Nephron progenitor cell (in vitro differentiated cells): ENCODE results near the gene ACKR2.

Source experiments
- DNase-seq: peaks from one replicate; pipeline ENCODE4 v3.0.0; 2021
- H3K27ac Mint-ChIP-seq: 2 replicates; pipeline ENCODE4 v1.8.0; 2021; ENCODE audit warnings: mild to moderate bottlenecking, moderate library complexity, mixed read lengths
- H3K27me3 Mint-ChIP-seq: 2 replicates; pipeline ENCODE4 v1.8.0; 2021; ENCODE audit warnings: mild to moderate bottlenecking, low read depth, mixed read lengths; ENCODE audit not compliant: poor library complexity
- H3K36me3 Mint-ChIP-seq: 2 replicates; pipeline ENCODE4 v1.8.0; 2021; ENCODE audit warnings: low read depth, mixed read lengths
- H3K4me1 Mint-ChIP-seq: 2 replicates; pipeline ENCODE4 v1.8.0; 2021; ENCODE audit warnings: mixed read lengths
- H3K4me3 Mint-ChIP-seq: 2 replicates; pipeline ENCODE4 v1.8.0; 2021; ENCODE audit warnings: mild to moderate bottlenecking, moderate library complexity, mixed read lengths
- H3K9me3 Mint-ChIP-seq: 2 replicates; pipeline ENCODE4 v1.8.0; 2021; ENCODE audit warnings: mild to moderate bottlenecking, moderate library complexity, mixed read lengths
- CTCF ChIP-seq: fragments of 200-600 bp; sonication (generic); IDR thresholded peaks from 2 replicates; pipeline ENCODE4 v1.5.0; 2021; ENCODE audit warnings: antibody characterized with exemption

ACKR2 gene

GRCh38 chr3:42823351-42823750 is 14.1 kb downstream of the ACKR2 start:
- Mint-ChIP-seq H3K27ac (peak overlapping the region; percentile 93), H3K36me3 (peaks cover 4% of the 10 kb centered on the region), H3K4me1 (peaks cover 24% of the 10 kb centered on the region), H3K4me3 (no peak overlapping the region), H3K27me3 (no peaks in the 10 kb centered on the region), H3K9me3 (no peaks in the 10 kb centered on the region)
- TF ChIP-seq CTCF = no peak
- DNase-seq = no peak

- H3K4me1 Mint-ChIP-seq = peaks cover 23% of the 10 kb centered on the region
- no peak for DNase-seq
- H3K9me3 Mint-ChIP-seq = no peaks in the 10 kb centered on the region
- TF ChIP-seq CTCF = no peak
- H3K4me3 Mint-ChIP-seq = no peak overlapping the region
- H3K27ac Mint-ChIP-seq = no peak overlapping the region
- H3K36me3 Mint-ChIP-seq = peaks cover 4% of the 10 kb centered on the region
- H3K27me3 Mint-ChIP-seq = no peaks in the 10 kb centered on the region
Observed at GRCh38 chr3:42826141-42826540, 16.9 kb downstream of the ACKR2 start.

GRCh38 chr3:42827023-42827422 is 17.8 kb downstream of the ACKR2 start:
- H3K27ac Mint-ChIP-seq = no peak overlapping the region
- TF ChIP-seq CTCF = no peak
- no peak overlapping the region for H3K4me3 Mint-ChIP-seq
- no peaks in the 10 kb centered on the region for H3K27me3 Mint-ChIP-seq
- H3K4me1 Mint-ChIP-seq = peaks cover 27% of the 10 kb centered on the region
- DNase-seq = no peak
- no peaks in the 10 kb centered on the region for H3K9me3 Mint-ChIP-seq
- H3K36me3 Mint-ChIP-seq = peaks cover 4% of the 10 kb centered on the region

- Mint-ChIP-seq H3K27me3 (no peaks in the 10 kb centered on the region), H3K9me3 (no peaks in the 10 kb centered on the region), H3K36me3 (peaks cover 4% of the 10 kb centered on the region), H3K27ac (no peak overlapping the region), H3K4me1 (peaks cover 26% of the 10 kb centered on the region), H3K4me3 (no peak overlapping the region)
- TF ChIP-seq CTCF = no peak
- DNase-seq = no peak
Observed at GRCh38 chr3:42827654-42828053, 18.4 kb downstream of the ACKR2 start.

GRCh38 chr3:42829083-42829627 is 19.9 kb downstream of the ACKR2 start:
- Mint-ChIP-seq H3K27ac (no peak overlapping the region), H3K4me3 (no peak overlapping the region), H3K27me3 (no peaks in the 10 kb centered on the region), H3K9me3 (no peaks in the 10 kb centered on the region), H3K4me1 (peaks cover 17% of the 10 kb centered on the region), H3K36me3 (peaks cover 4% of the 10 kb centered on the region)
- DNase-seq = no peak
- TF ChIP-seq CTCF = no peak

GRCh38 chr3:42829628-42830436 is 20.6 kb downstream of the ACKR2 start:
- no peak overlapping the region for H3K27ac Mint-ChIP-seq

More at GRCh38 chr3:42829628-42830436, 20.6 kb downstream of the ACKR2 start:
- H3K4me3 Mint-ChIP-seq = no peak overlapping the region
- DNase-seq = no peak
- H3K4me1 Mint-ChIP-seq = peaks cover 17% of the 10 kb centered on the region
- H3K9me3 Mint-ChIP-seq = no peaks in the 10 kb centered on the region
- no peaks in the 10 kb centered on the region for H3K27me3 Mint-ChIP-seq
- no peaks in the 10 kb centered on the region for H3K36me3 Mint-ChIP-seq
- TF ChIP-seq CTCF = no peak
